K562 (cell line): Measurements from ENCODE around the gene SV2A. TPM values are rescaled to one million over a fixed set of nuclear protein-coding genes. Genes with fewer than 3 reads are reported as not detected.

Experiments used
- CHCHD3 ChIP-seq: fragments of 250-450 bp; sonication (Bioruptor Pico); IDR thresholded peaks from 2 replicates; pipeline ENCODE4 v2.1.2; 2022; ENCODE audit warnings: mild to moderate bottlenecking
- COPS2 ChIP-seq: fragments of 450-650 bp; conservative IDR thresholded peaks from 2 replicates; pipeline ENCODE4 v1.6.1; 2016; ENCODE audit warnings: mild to moderate bottlenecking, moderate library complexity
- DPF2 ChIP-seq: fragments of 450-650 bp; IDR thresholded peaks from 2 replicates; pipeline ENCODE4 v1.6.1; 2016
- HNRNPH1 ChIP-seq: fragments of 200-400 bp; formaldehyde crosslinking; optimal IDR thresholded peaks from 2 replicates; pipeline ENCODE3; 2017; ENCODE audit warnings: low read depth, mild to moderate bottlenecking, low read length, moderate library complexity
- NONO ChIP-seq, 2 experiments: fragments of 200-400 bp in 1 of 2; fragments of 450-650 bp in 1 of 2; formaldehyde crosslinking in 1 of 2; IDR thresholded peaks; 2 replicates each; pipeline ENCODE4 v1.6.1; 2017; ENCODE audit warnings: low read depth in 2 of 2, mild to moderate bottlenecking in 2 of 2, moderate library complexity in 2 of 2, low read length in 1 of 2
- PML ChIP-seq: IDR thresholded peaks from 2 replicates; pipeline ENCODE4 v1.6.1; 2012; ENCODE audit warnings: low read length, inconsistent platforms
- SIRT6 ChIP-seq: IDR thresholded peaks from one replicate; pipeline ENCODE4 v1.6.1; 2012; ENCODE audit warnings: low read depth, mild to moderate bottlenecking, control low read depth, inconsistent platforms, low read length, moderate library complexity
- SREBF1 ChIP-seq: fragments of 150-350 bp; IDR thresholded peaks from 2 replicates; pipeline ENCODE4 v1.6.1; 2014; ENCODE audit warnings: antibody characterized with exemption, low read depth, low read length, borderline replicate concordance
- ZBTB1 ChIP-seq: sonication (generic); formaldehyde crosslinking; IDR thresholded peaks from 2 replicates; pipeline ENCODE4 v1.8.1; 2023; ENCODE audit warnings: missing genetic modification reagents, low read depth, mild to moderate bottlenecking, borderline replicate concordance
- ZSCAN32 ChIP-seq: fragments of 450-650 bp; formaldehyde crosslinking; IDR thresholded peaks from 2 replicates; pipeline ENCODE4 v1.4.0; 2020; ENCODE audit warnings: mild to moderate bottlenecking, moderate library complexity
- ZZZ3 ChIP-seq: fragments of 450-650 bp; IDR thresholded peaks from 2 replicates; pipeline ENCODE4 v1.6.1; 2016; ENCODE audit warnings: antibody characterized with exemption, mild to moderate bottlenecking, moderate library complexity
- polyA plus RNA-seq, 8 experiments: library from polyadenylated mRNA; depleted of rRNA in 4 of 8; stranded (reverse) in 5 of 8; unstranded in 3 of 8; fragments of >200 nt; fragmentation: Nextera tagmentation in 2 of 8; fragmentation: Illumina TruSeq in 1 of 8; extraction: Ambion mirVana in 2 of 8; extraction: Trizol in 1 of 8; gene quantifications; 2 replicates each; pipeline versions ENCODE4 v1.2.1 to v1.2.3, GENCODE V29; 2011 to 2014; ENCODE audit warnings: inconsistent platforms in 1 of 8, missing spikeins in 1 of 8
- total RNA-seq, 7 experiments: library from RNA; depleted of rRNA in 6 of 7; stranded (reverse); fragments of >200 nt in 6 of 7; fragmentation: Illumina TruSeq in 2 of 7; extraction: Trizol in 2 of 7; gene quantifications; 2 replicates each; pipeline versions ENCODE4 v1.2.1 to v1.2.3, GENCODE V29; 2011 to 2021; ENCODE audit warnings: low replicate concordance in 1 of 7
- TF ChIP-seq, protein P1 (sequence below): fragments of 450-650 bp; IDR thresholded peaks from 2 replicates; pipeline ENCODE4 v1.6.1; 2017; ENCODE audit warnings: antibody characterized with exemption
- TF ChIP-seq, protein P2 (sequence below): fragments of 250-450 bp; sonication (Bioruptor Pico); IDR thresholded peaks from 2 replicates; pipeline ENCODE4 v1.8.0; 2021; ENCODE audit warnings: borderline replicate concordance, mild to moderate bottlenecking, moderate library complexity; ENCODE audit not compliant: poor library complexity, severe bottlenecking
- TF ChIP-seq, protein P3 (sequence below): fragments of 450-650 bp; IDR thresholded peaks from 2 replicates; pipeline ENCODE4 v1.6.1; 2016
- TF ChIP-seq, protein P4 (sequence below): fragments of 450-650 bp; IDR thresholded peaks from 2 replicates; pipeline ENCODE4 v1.7.0; 2016; ENCODE audit warnings: borderline replicate concordance
- TF ChIP-seq, protein P5 (sequence below): sonication (generic); formaldehyde crosslinking; IDR thresholded peaks from 2 replicates; pipeline ENCODE4 v1.8.0; 2023; ENCODE audit warnings: missing genetic modification reagents, mild to moderate bottlenecking, borderline replicate concordance

Gene SV2A
- total and polyA plus RNA-seq, 9 of the 15 experiments (the other 6 are each of a cell fraction or from before 2014, with no cell fraction given) = 0.07 to 0.22 (median 0.11) TPM; not detected in 1

DNA sequence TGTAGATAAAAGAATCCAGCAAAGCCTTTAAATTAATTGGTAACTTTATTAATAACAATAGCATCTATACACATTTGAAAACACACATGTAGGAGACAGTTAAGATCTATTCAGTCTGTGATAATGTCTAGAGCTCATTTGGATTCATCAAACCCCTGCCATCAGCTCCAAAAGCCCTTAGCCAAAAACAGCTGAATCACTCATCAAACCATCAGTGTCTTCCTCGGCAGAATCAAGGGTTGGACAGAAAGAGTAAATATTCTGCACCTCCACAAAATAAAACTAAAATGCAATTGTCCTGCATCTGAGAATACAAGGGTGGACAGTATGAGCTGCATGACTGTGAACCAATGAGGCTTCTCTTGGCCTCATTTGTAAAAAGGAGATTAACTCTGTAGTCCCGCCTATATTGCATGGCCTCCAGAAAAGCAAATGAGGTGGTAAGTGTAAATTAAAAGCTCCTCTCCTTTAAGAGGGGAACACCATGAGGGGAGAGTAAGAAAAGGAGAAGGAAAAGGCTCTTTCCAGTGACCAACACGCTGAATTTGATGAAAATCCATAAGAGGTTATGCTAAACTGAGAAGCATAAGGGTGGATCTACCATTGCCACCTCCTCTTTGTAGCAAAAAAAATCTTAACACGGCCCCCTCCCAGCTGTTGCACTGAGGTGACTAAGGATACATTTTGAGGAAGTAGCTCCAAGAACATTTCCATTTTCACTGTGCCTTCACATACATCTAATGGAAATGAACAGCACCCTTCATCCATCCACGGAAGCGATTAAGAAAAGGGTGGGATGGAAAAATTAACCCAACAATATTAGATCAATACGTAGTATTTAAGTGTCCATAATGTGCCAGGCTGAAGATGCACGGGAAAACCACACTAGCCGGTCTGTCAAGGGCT, 33.0 kb downstream of the SV2A start (continued):
- TF ChIP-seq, protein P1, sequence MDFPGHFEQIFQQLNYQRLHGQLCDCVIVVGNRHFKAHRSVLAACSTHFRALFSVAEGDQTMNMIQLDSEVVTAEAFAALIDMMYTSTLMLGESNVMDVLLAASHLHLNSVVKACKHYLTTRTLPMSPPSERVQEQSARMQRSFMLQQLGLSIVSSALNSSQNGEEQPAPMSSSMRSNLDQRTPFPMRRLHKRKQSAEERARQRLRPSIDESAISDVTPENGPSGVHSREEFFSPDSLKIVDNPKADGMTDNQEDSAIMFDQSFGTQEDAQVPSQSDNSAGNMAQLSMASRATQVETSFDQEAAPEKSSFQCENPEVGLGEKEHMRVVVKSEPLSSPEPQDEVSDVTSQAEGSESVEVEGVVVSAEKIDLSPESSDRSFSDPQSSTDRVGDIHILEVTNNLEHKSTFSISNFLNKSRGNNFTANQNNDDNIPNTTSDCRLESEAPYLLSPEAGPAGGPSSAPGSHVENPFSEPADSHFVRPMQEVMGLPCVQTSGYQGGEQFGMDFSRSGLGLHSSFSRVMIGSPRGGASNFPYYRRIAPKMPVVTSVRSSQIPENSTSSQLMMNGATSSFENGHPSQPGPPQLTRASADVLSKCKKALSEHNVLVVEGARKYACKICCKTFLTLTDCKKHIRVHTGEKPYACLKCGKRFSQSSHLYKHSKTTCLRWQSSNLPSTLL = no peak
- TF ChIP-seq DPF2 (peak; percentile 79; the same call in 1 of the 2 replicates), SREBF1 (no peak), ZZZ3 (no peak), PML (0 out of 2 replicates have a peak, but pooled peaks have one; percentile 62), ZBTB1 (CRISPR knock-in tag) (no peak), HNRNPH1 (no peak), ZSCAN32 (no peak), SIRT6 (no peak), NONO (IDR thresholded peaks at IDR 0.05; ENCODE audit: low read depth in 2 of 2, low read length in 1 of 2) (no peak), COPS2 (no peak), CHCHD3 (CRISPR knock-in tag) (peak; percentile 72; the same call in 1 of the 2 replicates)
- TF ChIP-seq, protein P2, sequence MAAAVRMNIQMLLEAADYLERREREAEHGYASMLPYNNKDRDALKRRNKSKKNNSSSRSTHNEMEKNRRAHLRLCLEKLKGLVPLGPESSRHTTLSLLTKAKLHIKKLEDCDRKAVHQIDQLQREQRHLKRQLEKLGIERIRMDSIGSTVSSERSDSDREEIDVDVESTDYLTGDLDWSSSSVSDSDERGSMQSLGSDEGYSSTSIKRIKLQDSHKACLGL (CRISPR knock-in tag) = no peak
- TF ChIP-seq, protein P3, sequence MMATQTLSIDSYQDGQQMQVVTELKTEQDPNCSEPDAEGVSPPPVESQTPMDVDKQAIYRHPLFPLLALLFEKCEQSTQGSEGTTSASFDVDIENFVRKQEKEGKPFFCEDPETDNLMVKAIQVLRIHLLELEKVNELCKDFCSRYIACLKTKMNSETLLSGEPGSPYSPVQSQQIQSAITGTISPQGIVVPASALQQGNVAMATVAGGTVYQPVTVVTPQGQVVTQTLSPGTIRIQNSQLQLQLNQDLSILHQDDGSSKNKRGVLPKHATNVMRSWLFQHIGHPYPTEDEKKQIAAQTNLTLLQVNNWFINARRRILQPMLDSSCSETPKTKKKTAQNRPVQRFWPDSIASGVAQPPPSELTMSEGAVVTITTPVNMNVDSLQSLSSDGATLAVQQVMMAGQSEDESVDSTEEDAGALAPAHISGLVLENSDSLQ = peak; percentile 93
- TF ChIP-seq, protein P4, sequence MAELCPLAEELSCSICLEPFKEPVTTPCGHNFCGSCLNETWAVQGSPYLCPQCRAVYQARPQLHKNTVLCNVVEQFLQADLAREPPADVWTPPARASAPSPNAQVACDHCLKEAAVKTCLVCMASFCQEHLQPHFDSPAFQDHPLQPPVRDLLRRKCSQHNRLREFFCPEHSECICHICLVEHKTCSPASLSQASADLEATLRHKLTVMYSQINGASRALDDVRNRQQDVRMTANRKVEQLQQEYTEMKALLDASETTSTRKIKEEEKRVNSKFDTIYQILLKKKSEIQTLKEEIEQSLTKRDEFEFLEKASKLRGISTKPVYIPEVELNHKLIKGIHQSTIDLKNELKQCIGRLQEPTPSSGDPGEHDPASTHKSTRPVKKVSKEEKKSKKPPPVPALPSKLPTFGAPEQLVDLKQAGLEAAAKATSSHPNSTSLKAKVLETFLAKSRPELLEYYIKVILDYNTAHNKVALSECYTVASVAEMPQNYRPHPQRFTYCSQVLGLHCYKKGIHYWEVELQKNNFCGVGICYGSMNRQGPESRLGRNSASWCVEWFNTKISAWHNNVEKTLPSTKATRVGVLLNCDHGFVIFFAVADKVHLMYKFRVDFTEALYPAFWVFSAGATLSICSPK = no peak
- TF ChIP-seq, protein P5, sequence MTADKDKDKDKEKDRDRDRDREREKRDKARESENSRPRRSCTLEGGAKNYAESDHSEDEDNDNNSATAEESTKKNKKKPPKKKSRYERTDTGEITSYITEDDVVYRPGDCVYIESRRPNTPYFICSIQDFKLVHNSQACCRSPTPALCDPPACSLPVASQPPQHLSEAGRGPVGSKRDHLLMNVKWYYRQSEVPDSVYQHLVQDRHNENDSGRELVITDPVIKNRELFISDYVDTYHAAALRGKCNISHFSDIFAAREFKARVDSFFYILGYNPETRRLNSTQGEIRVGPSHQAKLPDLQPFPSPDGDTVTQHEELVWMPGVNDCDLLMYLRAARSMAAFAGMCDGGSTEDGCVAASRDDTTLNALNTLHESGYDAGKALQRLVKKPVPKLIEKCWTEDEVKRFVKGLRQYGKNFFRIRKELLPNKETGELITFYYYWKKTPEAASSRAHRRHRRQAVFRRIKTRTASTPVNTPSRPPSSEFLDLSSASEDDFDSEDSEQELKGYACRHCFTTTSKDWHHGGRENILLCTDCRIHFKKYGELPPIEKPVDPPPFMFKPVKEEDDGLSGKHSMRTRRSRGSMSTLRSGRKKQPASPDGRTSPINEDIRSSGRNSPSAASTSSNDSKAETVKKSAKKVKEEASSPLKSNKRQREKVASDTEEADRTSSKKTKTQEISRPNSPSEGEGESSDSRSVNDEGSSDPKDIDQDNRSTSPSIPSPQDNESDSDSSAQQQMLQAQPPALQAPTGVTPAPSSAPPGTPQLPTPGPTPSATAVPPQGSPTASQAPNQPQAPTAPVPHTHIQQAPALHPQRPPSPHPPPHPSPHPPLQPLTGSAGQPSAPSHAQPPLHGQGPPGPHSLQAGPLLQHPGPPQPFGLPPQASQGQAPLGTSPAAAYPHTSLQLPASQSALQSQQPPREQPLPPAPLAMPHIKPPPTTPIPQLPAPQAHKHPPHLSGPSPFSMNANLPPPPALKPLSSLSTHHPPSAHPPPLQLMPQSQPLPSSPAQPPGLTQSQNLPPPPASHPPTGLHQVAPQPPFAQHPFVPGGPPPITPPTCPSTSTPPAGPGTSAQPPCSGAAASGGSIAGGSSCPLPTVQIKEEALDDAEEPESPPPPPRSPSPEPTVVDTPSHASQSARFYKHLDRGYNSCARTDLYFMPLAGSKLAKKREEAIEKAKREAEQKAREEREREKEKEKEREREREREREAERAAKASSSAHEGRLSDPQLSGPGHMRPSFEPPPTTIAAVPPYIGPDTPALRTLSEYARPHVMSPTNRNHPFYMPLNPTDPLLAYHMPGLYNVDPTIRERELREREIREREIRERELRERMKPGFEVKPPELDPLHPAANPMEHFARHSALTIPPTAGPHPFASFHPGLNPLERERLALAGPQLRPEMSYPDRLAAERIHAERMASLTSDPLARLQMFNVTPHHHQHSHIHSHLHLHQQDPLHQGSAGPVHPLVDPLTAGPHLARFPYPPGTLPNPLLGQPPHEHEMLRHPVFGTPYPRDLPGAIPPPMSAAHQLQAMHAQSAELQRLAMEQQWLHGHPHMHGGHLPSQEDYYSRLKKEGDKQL = no peak
